ENCODE results near the gene DCUN1D1. TPM values are rescaled to one million over a fixed set of nuclear protein-coding genes. Genes with fewer than 3 reads are reported as not detected.

Gene DCUN1D1
- total and polyA plus RNA-seq, 2 of the 8 experiments (the other 6 are each of a cell fraction or from before 2014, with no cell fraction given), result 6.8 to 70.3 TPM

- Histone ChIP-seq H3K4me2 (ENCODE audit: insufficient read depth in 1 of 2, low read depth in 2 of 2, low read length in 2 of 2) (no peak overlapping the region), H3K9me3 (ENCODE audit: insufficient read depth in 2 of 2, low read depth in 1 of 2, low read length in 1 of 2) (no peaks in the 10 kb centered on the region), H3K14ac (ENCODE audit: insufficient read length) (no peak overlapping the region), H2AFZ (ENCODE audit: low read length) (no peak overlapping the region), H2BK120ac (replicated peaks; ENCODE audit: low read depth, low read length) (no peak overlapping the region), H4K5ac (ENCODE audit: insufficient read length, low read depth, low read length) (no peak overlapping the region), H3K79me2 (ENCODE audit: control insufficient read depth in 1 of 2, insufficient read depth in 2 of 2, low read length in 2 of 2) (no peaks in the 10 kb centered on the region), H4K91ac (replicated peaks; ENCODE audit: insufficient read length, low read length) (no peak overlapping the region), H3K27me3 (replicated peaks in 1 of 4; ENCODE audit: control insufficient read depth in 3 of 4, extremely low read depth in 1 of 4, insufficient read depth in 3 of 4, low read length in 3 of 4) (no peaks in the 10 kb centered on the region), H3K36me3 (ENCODE audit: control insufficient read depth in 2 of 4, insufficient read depth in 4 of 4, low read length in 3 of 4) (no peaks in the 10 kb centered on the region; a peak in 1 of 8 replicates), H2BK20ac (ENCODE audit: low read length) (no peak overlapping the region), H3K56ac (replicated peaks; ENCODE audit: insufficient read length, low read depth, low read length) (no peak overlapping the region), H4K20me1 (replicated peaks in 1 of 2; ENCODE audit: control insufficient read depth in 1 of 2, insufficient read depth in 2 of 2, low read length in 2 of 2) (no peaks in the 10 kb centered on the region), H3K9ac (replicated peaks in 1 of 4; ENCODE audit: extremely low read depth in 1 of 4, low read depth in 3 of 4, low read length in 3 of 4) (no peak overlapping the region), H3K23ac (ENCODE audit: insufficient read length) (no peak overlapping the region), H2AK5ac (ENCODE audit: low read depth, low read length) (no peak overlapping the region), H3K4me1 (replicated peaks in 1 of 4; ENCODE audit: control insufficient read depth in 3 of 4, insufficient read depth in 4 of 4, low read length in 3 of 4) (peaks cover 0 to 2% (median 1%) of the 10 kb centered on the region in 4 experiments; a peak in 2 of 7 replicates), H4K8ac (ENCODE audit: extremely low read depth, insufficient read depth, low read length) (no peak overlapping the region), H3K18ac (ENCODE audit: extremely low read depth, low read length) (no peak overlapping the region), H2BK12ac (ENCODE audit: low read depth, low read length) (no peak overlapping the region), H3K4me3 (ENCODE audit: extremely low read depth in 1 of 4, insufficient read depth in 2 of 4, low read depth in 3 of 4, low read length in 4 of 4) (no peak overlapping the region), H3K23me2 (ENCODE audit: low read depth, low read length) (no peaks in the 10 kb centered on the region), H2BK15ac (ENCODE audit: low read length) (no peak overlapping the region), H2BK5ac (ENCODE audit: low read depth, low read length) (no peak overlapping the region), H3K4ac (replicated peaks; ENCODE audit: insufficient read length, low read depth, low read length) (no peak overlapping the region), H3K79me1 (ENCODE audit: low read depth, low read length) (no peaks in the 10 kb centered on the region), H3K27ac (ENCODE audit: low read depth, low read length) (no peak overlapping the region)
- ChIA-PET CTCF (ENCODE audit: partially characterized antibody) (interaction anchor here (1.0 to 1.5 kb wide), 2 partner anchors 31 to 89 kb away, joined by 3 read pairs; no protein-coding TSS in a partner anchor), POLR2A (ENCODE audit: partially characterized antibody) (no interaction called here)
- DNase-seq (ENCODE audit: low read depth in 1 of 2, low spot score in 2 of 2) (no peak), FAIRE-seq (no peak)
- WGBS, 2 experiments (ENCODE audit: extremely low coverage in 1 of 2, insufficient coverage in 1 of 2, insufficient read length in 1 of 2, insufficient replicate concordance in 2 of 2, low coverage in 1 of 2, low lambda C conversion rate in 2 of 2, missing lambda C conversion rate in 1 of 2), result 84% methylated on average over 5 of the region's 5 CpGs; no CpG with 5 or more reads in 1 of the 2 experiments
- TF ChIP-seq SP4 (IDR thresholded peaks at IDR 0.05; ENCODE audit: low read length), result no peak
- TF ChIP-seq CEBPB (IDR thresholded peaks at IDR 0.05; ENCODE audit: low read depth, low read length), result no peak
- TF ChIP-seq RBBP5 (IDR thresholded peaks at IDR 0.05; ENCODE audit: borderline replicate concordance, low read depth, low read length), result no peak
- no peak for TF ChIP-seq MAFK (IDR thresholded peaks at IDR 0.05; ENCODE audit: low read depth, low read length)
Observed at GRCh38 chr3:182912474-182912873, 67.9 kb downstream of the DCUN1D1 start.
